ENCODE measurements around the gene CHD2.

GRCh38 chr15:92962914-92963313 is 62.8 kb downstream of the CHD2 start:
- TF ChIP-seq, protein P1, sequence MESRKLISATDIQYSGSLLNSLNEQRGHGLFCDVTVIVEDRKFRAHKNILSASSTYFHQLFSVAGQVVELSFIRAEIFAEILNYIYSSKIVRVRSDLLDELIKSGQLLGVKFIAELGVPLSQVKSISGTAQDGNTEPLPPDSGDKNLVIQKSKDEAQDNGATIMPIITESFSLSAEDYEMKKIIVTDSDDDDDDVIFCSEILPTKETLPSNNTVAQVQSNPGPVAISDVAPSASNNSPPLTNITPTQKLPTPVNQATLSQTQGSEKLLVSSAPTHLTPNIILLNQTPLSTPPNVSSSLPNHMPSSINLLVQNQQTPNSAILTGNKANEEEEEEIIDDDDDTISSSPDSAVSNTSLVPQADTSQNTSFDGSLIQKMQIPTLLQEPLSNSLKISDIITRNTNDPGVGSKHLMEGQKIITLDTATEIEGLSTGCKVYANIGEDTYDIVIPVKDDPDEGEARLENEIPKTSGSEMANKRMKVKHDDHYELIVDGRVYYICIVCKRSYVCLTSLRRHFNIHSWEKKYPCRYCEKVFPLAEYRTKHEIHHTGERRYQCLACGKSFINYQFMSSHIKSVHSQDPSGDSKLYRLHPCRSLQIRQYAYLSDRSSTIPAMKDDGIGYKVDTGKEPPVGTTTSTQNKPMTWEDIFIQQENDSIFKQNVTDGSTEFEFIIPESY (IDR thresholded peaks at IDR 0.05) = no peak
- TF ChIP-seq, protein P2, sequence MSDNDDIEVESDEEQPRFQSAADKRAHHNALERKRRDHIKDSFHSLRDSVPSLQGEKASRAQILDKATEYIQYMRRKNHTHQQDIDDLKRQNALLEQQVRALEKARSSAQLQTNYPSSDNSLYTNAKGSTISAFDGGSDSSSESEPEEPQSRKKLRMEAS (IDR thresholded peaks at IDR 0.05) = no peak
- TF ChIP-seq EGR1 (IDR thresholded peaks at IDR 0.05; ENCODE audit: low read depth in 2 of 2) = no peak
- no peak for TF ChIP-seq GABPA (IDR thresholded peaks at IDR 0.05 in 1 of 2, conservative IDR thresholded peaks at IDR 0.05 in 1 of 2)
- TF ChIP-seq, protein P3, sequence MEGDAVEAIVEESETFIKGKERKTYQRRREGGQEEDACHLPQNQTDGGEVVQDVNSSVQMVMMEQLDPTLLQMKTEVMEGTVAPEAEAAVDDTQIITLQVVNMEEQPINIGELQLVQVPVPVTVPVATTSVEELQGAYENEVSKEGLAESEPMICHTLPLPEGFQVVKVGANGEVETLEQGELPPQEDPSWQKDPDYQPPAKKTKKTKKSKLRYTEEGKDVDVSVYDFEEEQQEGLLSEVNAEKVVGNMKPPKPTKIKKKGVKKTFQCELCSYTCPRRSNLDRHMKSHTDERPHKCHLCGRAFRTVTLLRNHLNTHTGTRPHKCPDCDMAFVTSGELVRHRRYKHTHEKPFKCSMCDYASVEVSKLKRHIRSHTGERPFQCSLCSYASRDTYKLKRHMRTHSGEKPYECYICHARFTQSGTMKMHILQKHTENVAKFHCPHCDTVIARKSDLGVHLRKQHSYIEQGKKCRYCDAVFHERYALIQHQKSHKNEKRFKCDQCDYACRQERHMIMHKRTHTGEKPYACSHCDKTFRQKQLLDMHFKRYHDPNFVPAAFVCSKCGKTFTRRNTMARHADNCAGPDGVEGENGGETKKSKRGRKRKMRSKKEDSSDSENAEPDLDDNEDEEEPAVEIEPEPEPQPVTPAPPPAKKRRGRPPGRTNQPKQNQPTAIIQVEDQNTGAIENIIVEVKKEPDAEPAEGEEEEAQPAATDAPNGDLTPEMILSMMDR (IDR thresholded peaks at IDR 0.05; ENCODE audit: low read depth, low read length, missing input control) = no peak
- TF ChIP-seq REST (IDR thresholded peaks at IDR 0.05) = no peak
- no peak for TF ChIP-seq YY1 (IDR thresholded peaks at IDR 0.05)
- no peak for TF ChIP-seq JUND (IDR thresholded peaks at IDR 0.05)
- no peak for TF ChIP-seq TAF1 (conservative IDR thresholded peaks at IDR 0.05)
- TF ChIP-seq NR2F2 (IDR thresholded peaks at IDR 0.05) = no peak
- TF ChIP-seq RAD21 (IDR thresholded peaks at IDR 0.05) = no peak
